ENCODE measurements around the gene RPS2.

- TF ChIP-seq CTCF (IDR thresholded peaks at IDR 0.05) (no peak), POLR2A (IDR thresholded peaks at IDR 0.05) (no peak)
Measured at GRCh38 chr16:1930338-1930720, 34.3 kb downstream of the RPS2 start.

Measured in lower leg skin (tissue), 3 donors.